GM12878 (cell line): Measurements from ENCODE around the gene HMOX1. TPM values are rescaled to one million over a fixed set of nuclear protein-coding genes. Genes with fewer than 3 reads are reported as not detected.

Experiments used
- ATAC-seq: fragments of 200-7000 bp; cut with Tn5 transposase; 3 replicates; pipeline ENCODE4 v1.9.1; 2020; ENCODE audit warnings: mild to moderate bottlenecking, moderate library complexity
- BruUV-seq: library from RNA; stranded (reverse); fragments of 400-500 nt; replicated peaks from 2 replicates; lab custom pipeline; 2021; lab: Mats Ljungman, UMichigan
- CTCF ChIA-PET: fragments of 300-600 bp; sonication (Branson Sonifier 250); formaldehyde crosslinking; extraction: SDS; loops from one replicate; lab custom pipeline; 2021; ENCODE audit warnings: inconsistent platforms; lab: Yijun Ruan, JAX
- POLR2A ChIA-PET: fragments of 350-600 bp; formaldehyde crosslinking; extraction: SDS; loops from one replicate; lab custom pipeline; 2021; ENCODE audit warnings: inconsistent platforms; lab: Charles Lee
- RAD21 ChIA-PET: fragments of 300-600 bp; sonication (Branson Sonifier 250); formaldehyde crosslinking; loops from one replicate; lab custom pipeline; 2023; ENCODE audit warnings: antibody characterized with exemption; ENCODE audit not compliant: unreplicated experiment; lab: Charles Lee
- SMC1A ChIA-PET: fragments of 300-600 bp; sonication (Branson Sonifier 250); formaldehyde crosslinking; loops from one replicate; lab custom pipeline; 2023; ENCODE audit not compliant: unreplicated experiment, uncharacterized antibody; lab: Charles Lee
- DNase-seq: peaks from one replicate; pipeline ENCODE4 v3.0.0-alpha.2; 2011; ENCODE audit warnings: low read depth, low spot score
- FAIRE-seq: peaks from 3 replicates; lab custom pipeline; 2011; peaks lifted over from hg19 to GRCh38; lab: Jason Lieb, UNC
- H2AFZ ChIP-seq: 2 replicates; pipeline ENCODE4 v1.6.0; 2011; ENCODE audit warnings: low read depth, low read length, control low read depth; ENCODE audit not compliant: control insufficient read depth
- H3K27ac ChIP-seq: 2 replicates; pipeline ENCODE4 v1.5.1; 2011; ENCODE audit warnings: control low read depth; ENCODE audit not compliant: control insufficient read depth, insufficient read depth
- H3K27me3 ChIP-seq, 2 experiments: replicated peaks in 1 of 2; 2 replicates each; pipeline versions ENCODE4 v1.6.0 to v1.6.1; 2011; ENCODE audit warnings: low read length in 1 of 2; ENCODE audit not compliant: control insufficient read depth in 2 of 2, insufficient read depth in 2 of 2
- H3K36me3 ChIP-seq, 2 experiments: 2 replicates each; pipeline ENCODE4 v1.5.1; 2011; ENCODE audit warnings: low read length in 1 of 2; ENCODE audit not compliant: control insufficient read depth in 2 of 2, insufficient read depth in 2 of 2
- H3K4me1 ChIP-seq: 2 replicates; pipeline ENCODE4 v1.6.1; 2011; ENCODE audit warnings: mild to moderate bottlenecking, low read length, moderate library complexity, mixed read lengths; ENCODE audit not compliant: control insufficient read depth, insufficient read depth
- H3K4me2 ChIP-seq: 2 replicates; pipeline ENCODE4 v1.6.0; 2011; ENCODE audit warnings: control low read depth; ENCODE audit not compliant: control insufficient read depth, insufficient read depth
- H3K4me3 ChIP-seq: fragments of 200-600 bp; sonication (generic); 2 replicates; pipeline ENCODE4 v1.5.1; 2016
- H3K79me2 ChIP-seq: 2 replicates; pipeline ENCODE4 v1.6.0; 2011; ENCODE audit warnings: low read length; ENCODE audit not compliant: control insufficient read depth, insufficient read depth
- H3K9ac ChIP-seq: 2 replicates; pipeline ENCODE4 v1.8.0; 2011; ENCODE audit warnings: low read length, control low read depth, mixed read lengths; ENCODE audit not compliant: control insufficient read depth, insufficient read depth
- H3K9me3 ChIP-seq: replicated peaks from 3 replicates; pipeline ENCODE4 v1.5.1; 2011; ENCODE audit warnings: mild to moderate bottlenecking, low read length; ENCODE audit not compliant: control insufficient read depth, insufficient read depth
- H4K20me1 ChIP-seq: 2 replicates; pipeline ENCODE4 v1.6.0; 2011; ENCODE audit not compliant: control insufficient read depth, insufficient read depth
- BCL11A ChIP-seq: IDR thresholded peaks from 2 replicates; pipeline ENCODE4 v1.6.1; 2011; ENCODE audit warnings: low read depth, low read length
- BHLHE40 ChIP-seq, 2 experiments: fragments of 450-650 bp in 1 of 2; IDR thresholded peaks; 2 replicates each; pipeline ENCODE4 v1.6.1; 2011 to 2017; ENCODE audit warnings: low read depth in 2 of 2, borderline replicate concordance in 1 of 2, improper control_type of control experiment in 1 of 2, low read length in 1 of 2, mild to moderate bottlenecking in 1 of 2
- CBFB ChIP-seq: IDR thresholded peaks from 2 replicates; pipeline ENCODE4 v1.6.1; 2016; ENCODE audit warnings: antibody characterized with exemption, low read depth
- CBX3 ChIP-seq: fragments of 200-600 bp; sonication (generic); IDR thresholded peaks from 2 replicates; pipeline ENCODE4 v1.6.1; 2016; ENCODE audit warnings: low read depth, borderline replicate concordance
- CHD2 ChIP-seq: IDR thresholded peaks from 2 replicates; pipeline ENCODE4 v1.6.1; 2011; ENCODE audit warnings: low read depth, low read length, improper control_type of control experiment, borderline replicate concordance
- IKZF1 ChIP-seq: fragments of 450-650 bp; conservative IDR thresholded peaks from 2 replicates; pipeline ENCODE4 v1.6.1; 2017; ENCODE audit warnings: antibody characterized with exemption, mild to moderate bottlenecking
- NR2C2 ChIP-seq: IDR thresholded peaks from 2 replicates; pipeline ENCODE4 v1.6.1; 2011; ENCODE audit warnings: borderline replicate concordance, low read depth; ENCODE audit not compliant: control insufficient read depth, insufficient read length
- POU2F2 ChIP-seq: IDR thresholded peaks from 3 replicates; pipeline ENCODE4 v1.6.1; 2011; ENCODE audit warnings: low read depth, mild to moderate bottlenecking, low read length, borderline replicate concordance
- RB1 ChIP-seq: fragments of 450-650 bp; formaldehyde crosslinking; IDR thresholded peaks from 2 replicates; pipeline ENCODE4 v1.6.1; 2017; ENCODE audit warnings: mild to moderate bottlenecking, borderline replicate concordance
- SP1 ChIP-seq: IDR thresholded peaks from one replicate; pipeline ENCODE4 v1.6.1; 2011; ENCODE audit warnings: low read depth, low read length
- WGBS: methylation state at CpG from one replicate; pipeline ENCODE4 v1.1.6; 2016; ENCODE audit warnings: low lambda C conversion rate; ENCODE audit not compliant: insufficient replicate concordance, insufficient coverage; ENCODE audit errors: missing lambda C conversion rate; 5-methylcytosine and 5-hydroxymethylcytosine counted together
- in situ Hi-C: fragments of 300-500 bp; cut with MboI; formaldehyde crosslinking; loops from 9 replicates; pipeline ENCODE4 v1.14.3; 2018; ENCODE audit warnings: mixed read lengths
- intact Hi-C: fragments of 100-400 bp; cut with micrococcal nuclease; formaldehyde crosslinking; loops from one replicate; pipeline ENCODE4 v1.14.2; 2022; ENCODE audit not compliant: unreplicated experiment
- polyA plus RNA-seq, 11 experiments: library from polyadenylated mRNA; depleted of rRNA in 4 of 11; unstranded in 6 of 11; stranded (reverse) in 5 of 11; fragments of >200 nt; fragmentation: Nextera tagmentation in 4 of 11; fragmentation: Illumina TruSeq in 1 of 11; extraction: Ambion mirVana in 4 of 11; extraction: Trizol in 1 of 11; gene quantifications; 1 replicate in 1 of 11; 2 replicates in 10 of 11; pipeline versions ENCODE4 v1.2.1 to v1.2.3, GENCODE V29; 2011 to 2016; ENCODE audit warnings: inconsistent platforms in 2 of 11, missing spikeins in 2 of 11, low read depth in 1 of 11
- total RNA-seq, 4 experiments: library from RNA; depleted of rRNA in 3 of 4; stranded (reverse); fragments of >200 nt in 3 of 4; fragmentation: Illumina TruSeq in 1 of 4; extraction: Trizol in 1 of 4; gene quantifications; 2 replicates each; pipeline versions ENCODE4 v1.2.1 to v1.2.3, GENCODE V29; 2013 to 2021
- TF ChIP-seq, protein P1 (sequence below): IDR thresholded peaks from 2 replicates; pipeline ENCODE4 v1.6.1; 2011; ENCODE audit warnings: low read depth, low read length, improper control_type of control experiment, borderline replicate concordance
- TF ChIP-seq, protein P2 (sequence below): IDR thresholded peaks from 2 replicates; pipeline ENCODE4 v1.6.1; 2011; ENCODE audit warnings: borderline replicate concordance, low read depth, mild to moderate bottlenecking, moderate library complexity, mixed read lengths, low read length; ENCODE audit not compliant: insufficient read depth; ENCODE audit errors: extremely low read length
- TF ChIP-seq, protein P3 (sequence below): fragments of 450-650 bp; IDR thresholded peaks from 2 replicates; pipeline ENCODE4 v1.6.1; 2016; ENCODE audit warnings: mild to moderate bottlenecking, moderate library complexity, borderline replicate concordance
- TF ChIP-seq, protein P4 (sequence below): fragments of 450-650 bp; IDR thresholded peaks from 2 replicates; pipeline ENCODE4 v1.6.1; 2016; ENCODE audit warnings: mild to moderate bottlenecking

HMOX1 gene
- total and polyA plus RNA-seq, 10 of the 15 experiments (the other 5 are each of a cell fraction or from before 2014, with no cell fraction given) = 1.5 to 36.7 (median 18.8) TPM

DNA sequence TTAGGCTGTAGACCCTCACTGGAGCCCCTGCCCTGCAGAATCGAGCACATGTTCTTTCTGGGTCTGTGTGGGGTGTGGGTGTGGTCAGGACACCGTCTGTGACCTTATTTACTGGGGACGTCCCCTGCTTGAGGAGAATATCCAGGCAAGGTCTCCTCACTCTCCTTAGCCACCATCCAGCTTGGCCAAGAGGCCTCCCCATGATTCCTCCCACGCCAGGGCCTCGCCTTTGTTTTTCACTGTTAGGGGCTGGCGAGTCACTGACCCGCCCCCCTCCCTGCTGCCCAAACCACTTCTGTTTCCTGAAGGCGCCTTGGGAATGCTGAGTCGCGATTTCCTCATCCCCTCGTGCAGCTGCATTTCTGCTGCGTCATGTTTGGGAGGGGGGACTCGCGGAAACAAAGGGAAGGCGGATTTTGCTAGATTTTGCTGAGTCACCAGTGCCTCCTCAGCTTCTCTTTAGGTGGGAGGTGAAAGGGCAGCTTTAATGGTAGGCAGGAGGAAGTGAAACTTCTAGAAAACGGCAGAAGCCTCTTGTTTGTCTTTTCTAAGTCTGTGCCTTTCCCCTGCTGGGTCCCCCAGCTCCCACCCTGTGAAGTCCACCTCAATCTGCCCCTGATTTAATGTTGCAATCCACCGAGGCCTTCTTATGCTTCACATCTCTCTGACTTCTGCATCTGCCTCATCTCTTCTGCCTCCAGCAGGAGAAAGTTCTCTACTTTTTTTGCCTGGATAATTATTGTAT lies 4.0 kb upstream of the HMOX1 start:
- RAD21 ChIA-PET = interaction anchor here (0.7 to 2.8 kb wide), 8 partner anchors 9 to 34 kb away, joined by 3 to 23 read pairs (median 5); no protein-coding TSS in a partner anchor
- in situ Hi-C loops = loop anchor here (25.0 kb wide), 1 partner anchor 1835 kb away; the partner anchor contains the start of gene SSTR3
- no peaks in the 10 kb centered on the region for H3K9me3 ChIP-seq
- SMC1A ChIA-PET = interaction anchor here (0.7 to 3.0 kb wide), 9 partner anchors 9 to 271 kb away, joined by 3 to 22 read pairs (median 4); partner anchors contain the start of gene APOL6
- ATAC-seq (peak; percentile 74), DNase-seq (peak; percentile 87), FAIRE-seq (peak; percentile 87)
- H3K27ac ChIP-seq = peak overlapping the region; percentile 81
- BruUV-seq = no TSS peak
- intact Hi-C loops = loop anchor here (2.0 kb wide), 1 partner anchor 34 kb away; no protein-coding TSS in a partner anchor
- 3% methylated on average over 16 of the region's 17 CpGs for WGBS
- H3K9ac ChIP-seq = peak overlapping the region; percentile 48
- H3K27me3 ChIP-seq = no peaks in the 10 kb centered on the region
- H3K4me2 ChIP-seq = peak overlapping the region; percentile 81
- no peaks in the 10 kb centered on the region for H4K20me1 ChIP-seq
- H3K79me2 ChIP-seq = peaks cover 2% of the 10 kb centered on the region
- H2AFZ ChIP-seq = peak overlapping the region; percentile 50
- POLR2A ChIA-PET = interaction anchor here (0.6 to 3.2 kb wide), 11 partner anchors 8 to 75 kb away, joined by 3 to 20 read pairs (median 4); partner anchors contain the start of gene MCM5
- no peaks in the 10 kb centered on the region for H3K36me3 ChIP-seq
- no peak overlapping the region; the same call in 1 of the 2 replicates for H3K4me3 ChIP-seq
- H3K4me1 ChIP-seq = peaks cover 37% of the 10 kb centered on the region
- CTCF ChIA-PET = interaction anchor here (0.7 to 2.5 kb wide), 5 partner anchors 17 to 34 kb away, joined by 3 to 29 read pairs (median 4); no protein-coding TSS in a partner anchor
- TF ChIP-seq CHD2 (no peak), BHLHE40 (IDR thresholded peaks at IDR 0.05; ENCODE audit: borderline replicate concordance in 1 of 2, low read depth in 2 of 2, low read length in 1 of 2) (peak; percentile 66 to 81; a peak in 3 of 4 replicates), RB1 (peak; percentile 47; the same call in 1 of the 2 replicates), BCL11A (peak; percentile 83), POU2F2 (peak; percentile 72; the same call in 2 of the 3 replicates), CBFB (peak; percentile 56; the same call in 1 of the 2 replicates), CBX3 (no peak), NR2C2 (no peak), IKZF1 (peak; percentile 97), SP1 (peak; percentile 50)
- TF ChIP-seq, protein P1, sequence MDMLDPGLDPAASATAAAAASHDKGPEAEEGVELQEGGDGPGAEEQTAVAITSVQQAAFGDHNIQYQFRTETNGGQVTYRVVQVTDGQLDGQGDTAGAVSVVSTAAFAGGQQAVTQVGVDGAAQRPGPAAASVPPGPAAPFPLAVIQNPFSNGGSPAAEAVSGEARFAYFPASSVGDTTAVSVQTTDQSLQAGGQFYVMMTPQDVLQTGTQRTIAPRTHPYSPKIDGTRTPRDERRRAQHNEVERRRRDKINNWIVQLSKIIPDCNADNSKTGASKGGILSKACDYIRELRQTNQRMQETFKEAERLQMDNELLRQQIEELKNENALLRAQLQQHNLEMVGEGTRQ = no peak
- TF ChIP-seq, protein P2, sequence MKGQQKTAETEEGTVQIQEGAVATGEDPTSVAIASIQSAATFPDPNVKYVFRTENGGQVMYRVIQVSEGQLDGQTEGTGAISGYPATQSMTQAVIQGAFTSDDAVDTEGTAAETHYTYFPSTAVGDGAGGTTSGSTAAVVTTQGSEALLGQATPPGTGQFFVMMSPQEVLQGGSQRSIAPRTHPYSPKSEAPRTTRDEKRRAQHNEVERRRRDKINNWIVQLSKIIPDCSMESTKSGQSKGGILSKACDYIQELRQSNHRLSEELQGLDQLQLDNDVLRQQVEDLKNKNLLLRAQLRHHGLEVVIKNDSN = no peak
- TF ChIP-seq, protein P3, sequence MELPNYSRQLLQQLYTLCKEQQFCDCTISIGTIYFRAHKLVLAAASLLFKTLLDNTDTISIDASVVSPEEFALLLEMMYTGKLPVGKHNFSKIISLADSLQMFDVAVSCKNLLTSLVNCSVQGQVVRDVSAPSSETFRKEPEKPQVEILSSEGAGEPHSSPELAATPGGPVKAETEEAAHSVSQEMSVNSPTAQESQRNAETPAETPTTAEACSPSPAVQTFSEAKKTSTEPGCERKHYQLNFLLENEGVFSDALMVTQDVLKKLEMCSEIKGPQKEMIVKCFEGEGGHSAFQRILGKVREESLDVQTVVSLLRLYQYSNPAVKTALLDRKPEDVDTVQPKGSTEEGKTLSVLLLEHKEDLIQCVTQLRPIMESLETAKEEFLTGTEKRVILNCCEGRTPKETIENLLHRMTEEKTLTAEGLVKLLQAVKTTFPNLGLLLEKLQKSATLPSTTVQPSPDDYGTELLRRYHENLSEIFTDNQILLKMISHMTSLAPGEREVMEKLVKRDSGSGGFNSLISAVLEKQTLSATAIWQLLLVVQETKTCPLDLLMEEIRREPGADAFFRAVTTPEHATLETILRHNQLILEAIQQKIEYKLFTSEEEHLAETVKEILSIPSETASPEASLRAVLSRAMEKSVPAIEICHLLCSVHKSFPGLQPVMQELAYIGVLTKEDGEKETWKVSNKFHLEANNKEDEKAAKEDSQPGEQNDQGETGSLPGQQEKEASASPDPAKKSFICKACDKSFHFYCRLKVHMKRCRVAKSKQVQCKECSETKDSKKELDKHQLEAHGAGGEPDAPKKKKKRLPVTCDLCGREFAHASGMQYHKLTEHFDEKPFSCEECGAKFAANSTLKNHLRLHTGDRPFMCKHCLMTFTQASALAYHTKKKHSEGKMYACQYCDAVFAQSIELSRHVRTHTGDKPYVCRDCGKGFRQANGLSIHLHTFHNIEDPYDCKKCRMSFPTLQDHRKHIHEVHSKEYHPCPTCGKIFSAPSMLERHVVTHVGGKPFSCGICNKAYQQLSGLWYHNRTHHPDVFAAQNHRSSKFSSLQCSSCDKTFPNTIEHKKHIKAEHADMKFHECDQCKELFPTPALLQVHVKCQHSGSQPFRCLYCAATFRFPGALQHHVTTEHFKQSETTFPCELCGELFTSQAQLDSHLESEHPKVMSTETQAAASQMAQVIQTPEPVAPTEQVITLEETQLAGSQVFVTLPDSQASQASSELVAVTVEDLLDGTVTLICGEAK = no peak; the same call in 1 of the 2 replicates
- TF ChIP-seq, protein P4, sequence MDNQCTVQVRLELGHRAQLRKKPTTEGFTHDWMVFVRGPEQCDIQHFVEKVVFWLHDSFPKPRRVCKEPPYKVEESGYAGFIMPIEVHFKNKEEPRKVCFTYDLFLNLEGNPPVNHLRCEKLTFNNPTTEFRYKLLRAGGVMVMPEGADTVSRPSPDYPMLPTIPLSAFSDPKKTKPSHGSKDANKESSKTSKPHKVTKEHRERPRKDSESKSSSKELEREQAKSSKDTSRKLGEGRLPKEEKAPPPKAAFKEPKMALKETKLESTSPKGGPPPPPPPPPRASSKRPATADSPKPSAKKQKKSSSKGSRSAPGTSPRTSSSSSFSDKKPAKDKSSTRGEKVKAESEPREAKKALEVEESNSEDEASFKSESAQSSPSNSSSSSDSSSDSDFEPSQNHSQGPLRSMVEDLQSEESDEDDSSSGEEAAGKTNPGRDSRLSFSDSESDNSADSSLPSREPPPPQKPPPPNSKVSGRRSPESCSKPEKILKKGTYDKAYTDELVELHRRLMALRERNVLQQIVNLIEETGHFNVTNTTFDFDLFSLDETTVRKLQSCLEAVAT = 0 out of 2 replicates have a peak, but pooled peaks have one; percentile 62
